Sciatic nerve (tissue), 2 donors: ENCODE data around the gene CEACAM16. TPM values are rescaled to one million over a fixed set of nuclear protein-coding genes. Genes with fewer than 3 reads are reported as not detected.

Source experiments
- ATAC-seq: fragments of 200-7000 bp; cut with Tn5 transposase; one replicate; pipeline ENCODE4 v1.9.1; 2020; ENCODE audit warnings: mild to moderate bottlenecking, moderate library complexity
- DNase-seq: peaks from one replicate; pipeline ENCODE4 v3.0.0-alpha.2; 2020; ENCODE audit warnings: low spot score
- intact Hi-C: fragments of 100-400 bp; cut with DNase I; formaldehyde crosslinking; loops from one replicate; pipeline ENCODE4 v1.14.2; 2022
- microRNA-seq: library from miRNA; unstranded; fragments of <30 nt; microRNA quantifications from one replicate; pipeline ENCODE4 v1.2.0, GENCODE V29; 2020
- total RNA-seq: library from RNA; stranded (reverse); fragmentation: NEBNext Ultra II Directional; extraction: Animal tissue kit (Norgen Biotek cat#: 25700); gene quantifications from one replicate; pipeline ENCODE4 v1.2.1, GENCODE V29; 2021
- donor health status: DM: no; HTN: no; CAD: no.
- donor health status: DM: no; HTN: no; CAD: no.

Gene CEACAM16
- total RNA-seq, 1 donor from 2014 or later, result not detected

DNA sequence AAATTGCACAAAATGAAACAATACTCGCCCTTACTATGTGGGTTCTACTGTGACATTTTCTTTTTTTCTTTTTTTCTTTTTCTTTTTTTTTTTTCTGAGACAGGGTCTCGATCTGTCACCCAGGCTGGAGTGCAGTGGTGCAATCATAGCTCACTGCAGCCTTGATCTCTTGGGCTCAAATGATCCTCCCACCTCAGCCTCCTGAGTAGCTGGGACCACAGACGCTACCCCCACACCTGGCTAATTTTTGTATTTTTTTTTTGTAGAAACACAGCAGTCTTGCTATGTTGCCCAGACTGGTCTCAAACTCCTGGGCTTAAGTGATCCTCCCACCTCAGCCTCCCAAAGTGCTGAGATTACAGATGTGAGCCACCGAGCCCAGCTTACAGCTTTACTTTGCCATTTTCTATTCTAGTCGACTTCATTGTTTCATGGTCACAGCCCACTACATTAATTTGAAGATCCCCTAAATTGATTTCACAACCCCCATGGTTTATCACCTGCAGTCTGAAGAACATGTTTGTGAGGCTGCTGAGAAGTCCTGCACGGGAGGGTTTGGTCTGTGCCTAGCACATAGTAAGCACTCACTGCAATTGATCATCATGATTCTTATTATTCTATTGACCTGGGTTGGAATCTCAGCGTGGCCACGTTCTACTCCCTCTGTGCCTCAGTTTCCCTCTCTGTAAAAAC, 53.3 kb downstream of the CEACAM16 start:
- ATAC-seq (no peak), DNase-seq (no peak)
- intact Hi-C loops, result no loop called here

DNA sequence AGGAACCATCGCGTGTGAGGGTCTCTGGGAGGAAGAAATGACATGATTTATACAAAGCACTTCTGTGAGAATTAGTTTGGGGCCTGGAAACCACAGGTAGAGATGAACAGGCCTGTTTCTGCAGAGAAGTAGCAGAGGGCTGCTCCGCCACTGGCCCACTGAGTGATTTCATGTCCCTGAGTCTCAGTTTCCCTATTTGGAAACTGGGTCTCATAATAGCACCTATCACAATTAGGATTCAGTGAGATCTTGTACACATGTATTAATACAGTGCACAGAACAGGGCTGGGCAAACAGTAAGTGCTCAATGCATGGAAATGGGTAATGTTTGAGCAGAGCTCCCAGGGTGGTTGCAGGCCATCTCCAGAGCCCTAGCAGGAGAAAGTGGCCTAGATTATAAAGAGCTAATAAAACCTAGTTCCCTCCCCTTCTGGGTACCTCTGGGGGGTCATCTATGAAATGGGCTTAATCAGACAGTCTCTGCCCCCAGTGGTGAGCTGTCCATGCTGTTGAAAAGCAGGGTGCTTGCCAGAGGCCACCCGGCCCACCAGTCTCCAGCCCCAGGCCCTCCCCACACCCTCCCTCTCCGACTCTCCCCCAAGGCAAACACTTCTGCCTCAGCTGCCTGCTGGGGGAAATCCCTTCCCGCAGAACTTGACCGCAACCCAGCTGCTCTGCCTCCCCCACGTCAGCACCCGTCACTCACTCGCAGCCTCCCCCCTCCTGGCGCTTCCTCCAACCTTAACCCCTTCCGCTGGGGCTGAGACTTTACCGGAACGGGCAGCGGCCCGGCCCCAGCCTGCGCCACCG, 54.1 kb downstream of the CEACAM16 start:
- DNase-seq, result peak; percentile 94
- intact Hi-C loops, result no loop called here
- ATAC-seq, result peak; percentile 69

DNA sequence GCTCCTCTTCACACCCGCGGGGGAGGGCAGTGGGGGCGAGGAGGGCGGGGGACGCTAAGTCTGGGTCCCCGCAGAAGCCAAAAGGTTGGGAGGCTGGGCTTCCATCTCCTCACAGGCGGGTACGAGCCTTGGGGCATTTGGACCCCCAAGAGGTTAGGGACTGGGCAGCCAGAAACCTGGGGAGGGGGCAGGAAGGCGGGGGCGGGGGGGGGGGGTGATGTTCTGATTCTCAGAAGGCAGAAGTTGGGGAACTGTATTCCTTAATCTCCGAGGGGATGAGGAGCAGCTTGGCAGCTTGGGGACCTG, 54.6 kb downstream of the CEACAM16 start:
- DNase-seq (no peak), ATAC-seq (no peak)
- intact Hi-C loops, result no loop called here

DNA sequence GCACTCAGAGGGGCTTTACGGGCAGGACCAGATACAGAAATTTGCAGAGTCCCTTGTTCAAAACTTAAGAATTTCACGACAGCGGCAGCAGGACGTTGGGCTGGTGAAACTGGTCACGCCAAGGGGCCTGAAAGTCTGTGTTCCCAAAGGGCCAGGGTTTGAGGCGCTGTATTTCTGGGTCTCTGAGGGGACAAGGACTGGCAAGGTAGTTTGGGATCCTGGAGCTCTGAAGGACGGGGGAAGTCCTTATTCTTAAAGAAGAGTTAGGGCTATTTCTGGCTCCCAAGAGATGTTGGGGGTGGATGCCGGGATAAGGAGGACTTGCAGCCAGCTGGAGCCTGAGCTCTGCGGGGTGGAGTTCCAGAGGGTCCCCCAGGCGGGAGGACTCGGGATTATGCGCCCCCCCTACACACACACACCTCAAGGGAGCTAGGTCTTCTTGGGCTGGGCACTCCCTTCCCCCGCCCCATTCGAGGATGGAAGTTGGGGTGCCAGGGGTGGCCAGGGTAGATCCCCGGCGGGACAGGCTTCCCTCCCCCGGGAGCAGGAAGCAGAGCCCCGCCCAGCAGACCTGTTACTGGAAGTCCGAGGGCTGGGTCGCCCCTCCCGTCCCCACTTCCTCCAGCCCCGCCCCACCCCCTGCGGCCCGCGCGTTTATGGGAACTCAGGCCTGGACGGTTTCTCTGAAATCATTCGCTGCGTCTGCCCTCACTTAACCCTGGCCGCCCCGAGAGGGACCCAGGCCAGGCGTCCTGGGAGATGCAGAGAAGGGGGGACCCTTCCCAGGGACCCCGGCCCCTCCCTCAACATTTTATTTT, 55.2 kb downstream of the CEACAM16 start:
- intact Hi-C loops, result no loop called here
- DNase-seq (peak; percentile 95), ATAC-seq (peak; percentile 74)

DNA sequence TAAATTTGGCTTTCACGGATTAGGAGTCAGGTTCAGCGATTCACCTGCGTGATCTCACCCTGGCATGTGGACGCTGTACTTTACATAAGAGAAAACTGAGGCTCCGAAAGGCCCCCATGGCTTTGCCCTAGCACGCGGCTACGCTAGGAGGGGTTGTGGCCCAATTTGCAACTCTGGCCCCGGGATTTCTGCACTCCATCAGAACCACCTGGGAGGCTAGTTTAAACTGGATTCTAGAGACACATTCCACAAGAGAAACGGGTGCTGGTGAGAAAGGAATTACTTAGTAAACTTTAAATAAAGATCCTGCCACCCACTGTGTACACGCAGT, 55.8 kb downstream of the CEACAM16 start:
- no peak for ATAC-seq
- intact Hi-C loops, result no loop called here
- no peak for DNase-seq

DNA sequence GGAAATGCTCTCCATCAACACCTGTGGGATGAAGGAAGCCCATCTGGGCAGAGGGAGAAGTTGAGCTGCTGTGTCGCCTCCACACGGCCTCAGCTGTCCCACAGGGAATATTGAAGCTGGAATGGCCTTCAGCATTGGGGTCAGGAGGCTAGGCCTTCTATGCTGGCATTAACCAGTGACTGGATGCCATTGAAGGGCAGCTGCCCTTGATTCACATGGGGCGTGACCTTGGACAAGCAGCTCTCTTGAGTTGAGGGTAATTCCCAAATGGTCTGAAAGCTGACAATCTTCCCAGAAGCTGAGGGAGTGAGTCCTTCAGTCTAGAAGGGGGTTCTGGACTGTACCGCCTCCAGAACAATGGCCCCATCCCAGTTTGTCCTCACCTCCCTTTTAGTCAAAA, 56.3 kb downstream of the CEACAM16 start:
- DNase-seq, result no peak
- ATAC-seq, result no peak
- intact Hi-C loops, result no loop called here

DNA sequence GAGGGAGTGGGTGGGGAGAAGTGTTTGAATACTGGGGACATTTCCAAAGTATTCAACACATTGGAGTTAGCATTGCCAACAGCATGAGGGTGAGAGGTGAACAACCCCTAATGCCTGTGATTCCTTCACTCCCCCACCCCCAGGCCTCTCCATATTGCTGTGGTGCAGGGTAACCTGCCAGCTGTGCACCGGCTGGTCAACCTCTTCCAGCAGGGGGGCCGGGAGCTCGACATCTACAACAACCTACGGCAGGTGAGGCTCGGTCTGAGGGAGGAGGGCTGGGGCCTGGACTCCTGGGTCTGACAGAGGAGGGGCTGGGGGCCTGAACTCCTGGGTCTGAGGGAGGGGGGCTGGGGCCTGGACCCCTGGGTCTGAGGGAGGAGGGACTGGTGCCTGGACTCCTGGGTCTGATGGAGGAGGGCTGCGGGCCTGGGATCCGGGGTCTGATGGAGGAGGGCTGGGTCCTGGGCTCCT, 57.2 kb downstream of the CEACAM16 start:
- DNase-seq, result no peak
- no peak for ATAC-seq
- intact Hi-C loops, result no loop called here

DNA sequence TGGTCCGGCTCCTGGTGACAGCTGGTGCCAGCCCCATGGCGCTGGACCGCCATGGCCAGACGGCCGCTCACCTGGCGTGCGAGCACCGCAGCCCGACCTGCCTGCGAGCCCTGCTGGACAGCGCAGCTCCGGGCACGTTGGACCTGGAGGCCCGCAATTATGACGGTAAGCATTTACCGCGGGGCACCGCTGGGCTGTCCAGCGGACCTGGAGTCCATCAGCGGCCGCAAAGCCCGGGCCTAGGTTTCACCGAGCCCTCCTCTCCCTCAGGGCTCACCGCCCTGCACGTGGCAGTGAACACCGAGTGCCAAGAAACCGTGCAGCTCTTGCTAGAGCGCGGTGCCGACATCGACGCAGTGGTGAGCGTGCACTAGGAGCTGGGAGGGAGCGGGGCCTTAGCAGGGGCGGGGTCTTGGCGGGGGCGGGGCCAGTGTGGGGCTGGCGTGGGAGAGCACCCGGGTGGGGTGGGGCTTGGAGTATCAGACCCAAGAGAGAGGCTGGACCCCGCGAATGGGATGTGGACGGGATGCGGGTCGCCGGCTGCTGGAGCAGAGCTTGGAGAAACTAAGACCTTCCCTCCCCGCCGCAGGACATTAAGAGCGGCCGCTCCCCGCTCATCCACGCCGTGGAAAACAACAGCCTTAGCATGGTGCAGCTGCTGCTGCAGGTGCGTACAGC, 58.2 kb downstream of the CEACAM16 start:
- intact Hi-C loops, result no loop called here
- DNase-seq (peak; percentile 87), ATAC-seq (peak; percentile 79)

DNA sequence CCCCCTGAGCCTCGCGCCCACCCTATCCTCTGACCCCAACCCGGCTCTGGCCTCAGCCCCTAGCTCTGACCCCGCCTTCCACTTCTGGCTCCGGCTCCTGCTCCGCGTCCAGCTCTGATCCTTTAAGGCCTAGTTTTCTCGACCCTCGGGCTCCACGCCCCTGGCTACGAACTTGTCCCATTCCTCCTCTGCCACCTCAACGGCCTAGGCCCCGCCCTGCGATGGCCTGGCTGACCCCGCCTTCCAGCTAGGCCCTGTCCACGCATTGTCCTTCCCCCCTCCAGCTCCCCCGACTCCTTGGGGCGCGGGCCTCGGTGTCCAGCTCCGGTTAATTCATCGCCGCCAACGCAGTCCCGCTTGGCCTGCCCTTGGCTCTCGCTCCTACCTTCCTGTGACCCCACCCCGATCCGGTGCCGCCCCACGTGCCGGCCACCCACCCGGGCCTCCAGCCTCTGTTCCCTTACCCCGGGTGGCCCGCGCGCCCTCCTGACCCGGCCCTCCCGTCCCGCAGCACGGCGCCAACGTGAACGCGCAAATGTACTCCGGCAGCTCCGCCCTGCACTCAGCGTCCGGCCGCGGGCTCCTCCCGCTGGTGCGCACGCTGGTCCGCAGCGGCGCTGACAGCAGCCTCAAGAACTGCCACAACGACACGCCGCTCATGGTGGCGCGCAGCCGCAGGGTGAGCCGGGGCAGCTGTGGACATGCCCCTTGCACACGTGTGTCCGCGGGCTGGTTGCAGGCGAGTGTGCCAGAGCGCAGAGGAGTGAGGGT, 59.0 kb downstream of the CEACAM16 start:
- DNase-seq, result peak; percentile 89
- intact Hi-C loops, result no loop called here

DNA sequence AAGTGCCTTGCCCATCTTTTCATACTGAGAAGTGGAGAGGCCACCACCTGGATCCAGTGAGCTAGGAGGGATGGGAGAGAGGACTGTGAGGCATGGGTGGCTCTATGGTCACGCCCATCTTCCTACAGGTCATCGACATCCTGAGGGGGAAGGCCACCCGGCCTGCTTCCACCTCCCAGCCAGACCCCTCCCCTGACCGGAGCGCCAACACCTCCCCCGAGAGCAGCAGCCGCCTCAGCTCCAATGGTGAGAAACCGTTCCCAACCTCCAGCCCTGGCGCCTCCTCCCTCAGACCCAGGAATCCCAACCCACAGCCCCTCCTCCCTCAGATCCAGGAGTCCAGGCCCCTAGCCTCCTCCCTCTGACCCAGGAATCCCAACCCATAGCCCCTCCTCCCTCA, 59.6 kb downstream of the CEACAM16 start:
- intact Hi-C loops, result no loop called here
- ATAC-seq (no peak), DNase-seq (no peak)

More for the DNA sequence above, 59.0 kb downstream of the CEACAM16 start:
- ATAC-seq, result peak; percentile 71

DNA sequence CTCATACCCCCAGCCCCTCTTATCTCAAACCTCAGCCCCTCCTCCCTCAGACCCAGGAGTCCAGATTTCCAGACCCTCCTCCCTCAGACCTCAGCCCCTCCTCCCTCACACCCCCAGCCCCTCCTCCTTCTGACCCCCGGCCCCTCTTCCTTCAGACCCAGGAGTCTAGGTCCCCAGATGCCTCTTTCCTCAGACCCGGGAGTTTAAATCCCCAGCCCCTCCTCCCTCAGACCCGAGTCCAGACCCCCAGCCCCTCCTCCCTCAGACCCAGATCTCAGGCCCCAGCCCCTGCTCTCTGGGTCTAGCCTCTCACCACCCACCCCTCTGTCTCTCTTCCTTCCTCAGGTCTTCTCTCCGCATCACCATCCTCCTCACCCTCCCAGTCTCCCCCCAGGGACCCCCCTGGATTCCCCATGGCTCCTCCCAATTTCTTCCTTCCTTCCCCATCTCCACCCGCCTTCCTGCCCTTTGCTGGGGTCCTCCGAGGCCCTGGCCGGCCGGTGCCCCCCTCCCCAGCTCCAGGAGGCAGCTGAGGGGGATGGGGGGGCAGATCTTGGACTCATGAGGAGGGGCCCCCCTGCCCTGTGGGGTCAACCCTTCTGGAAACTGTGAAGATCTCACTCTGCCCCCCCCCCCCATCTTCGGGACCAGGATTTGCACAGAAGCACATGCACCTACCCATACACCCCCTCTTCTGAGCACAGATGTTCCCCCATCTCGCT, 60.3 kb downstream of the CEACAM16 start:
- no peak for ATAC-seq
- intact Hi-C loops, result no loop called here
- DNase-seq, result no peak

Small RNA genes lying within 50 kb of the gene (microRNA-seq; reads per million reads assigned to microRNA genes)
- gene MIR4531 (not detected), gene MIR8085 (not detected)

Other genes with a start within 250 kb of the CEACAM16 start
- 7.5 TPM for gene ZNF180, start 198.6 kb upstream of the CEACAM16 start, total RNA-seq
- gene CEACAM20, start 169.5 kb upstream of the CEACAM16 start, total RNA-seq, result not detected
- not detected for gene IGSF23, start 85.6 kb upstream of the CEACAM16 start, total RNA-seq
- 49.1 TPM for gene PVR, start 55.2 kb upstream of the CEACAM16 start, total RNA-seq
- gene CEACAM19, start 27.7 kb upstream of the CEACAM16 start, total RNA-seq, result 23.4 TPM
- gene BCL3, start 49.6 kb downstream of the CEACAM16 start, total RNA-seq, result 117 TPM
- gene CBLC, start 78.7 kb downstream of the CEACAM16 start, total RNA-seq, result not detected
- 164 TPM for gene BCAM, start 110.0 kb downstream of the CEACAM16 start, total RNA-seq
- 115 TPM for gene NECTIN2, start 147.1 kb downstream of the CEACAM16 start, total RNA-seq
- gene TOMM40, start 192.1 kb downstream of the CEACAM16 start, total RNA-seq, result 29.1 TPM
- 79.3 TPM for gene APOE, start 206.6 kb downstream of the CEACAM16 start, total RNA-seq
- gene APOC1, start 215.5 kb downstream of the CEACAM16 start, total RNA-seq, result 29.0 TPM
- not detected for gene APOC4, start 243.1 kb downstream of the CEACAM16 start, total RNA-seq
- 4.2 TPM for gene APOC2, start 246.9 kb downstream of the CEACAM16 start, total RNA-seq